K562 (cell line): Measurements from ENCODE around the gene TMC5. TPM values are rescaled to one million over a fixed set of nuclear protein-coding genes. Genes with fewer than 3 reads are reported as not detected.

Source experiments
- BACH1 ChIP-seq: fragments of 200-800 bp; sonication (Bioruptor generic); IDR thresholded peaks from 2 replicates; pipeline ENCODE4 v1.6.1; 2016; ENCODE audit warnings: missing genetic modification characterization, missing compliant biosample characterization
- ETS2 ChIP-seq: IDR thresholded peaks from 2 replicates; pipeline ENCODE4 v1.6.1; 2016; ENCODE audit warnings: borderline replicate concordance, missing genetic modification characterization, mild to moderate bottlenecking, moderate library complexity, missing compliant biosample characterization; ENCODE audit not compliant: poor library complexity, severe bottlenecking
- GABPB1 ChIP-seq: sonication (generic); formaldehyde crosslinking; IDR thresholded peaks from 2 replicates; pipeline ENCODE4 v1.8.0; 2022; ENCODE audit warnings: mild to moderate bottlenecking, missing genetic modification reagents
- HDAC2 ChIP-seq: fragments of 450-650 bp; IDR thresholded peaks from 2 replicates; pipeline ENCODE4 v1.6.1; 2016; ENCODE audit warnings: mild to moderate bottlenecking
- HNRNPK ChIP-seq: fragments of 200-400 bp; formaldehyde crosslinking; IDR thresholded peaks from one replicate; pipeline ENCODE4 v1.6.1; 2018; ENCODE audit warnings: mild to moderate bottlenecking, low read depth, low read length; ENCODE audit not compliant: poor library complexity, severe bottlenecking
- HNRNPLL ChIP-seq: fragments of 200-400 bp; formaldehyde crosslinking; IDR thresholded peaks from 2 replicates; pipeline ENCODE4 v1.6.1; 2017; ENCODE audit warnings: low read length, low read depth, mild to moderate bottlenecking; ENCODE audit not compliant: poor library complexity, severe bottlenecking
- JUN ChIP-seq, 2 experiments: sonication (generic) in 1 of 2; formaldehyde crosslinking in 1 of 2; IDR thresholded peaks; 2 replicates each; pipeline versions ENCODE4 v1.6.1 to v1.8.0; 2012 to 2022; ENCODE audit warnings: borderline replicate concordance in 2 of 2, mild to moderate bottlenecking in 2 of 2, improper control_type of control experiment in 1 of 2, low read depth in 1 of 2, low read length in 1 of 2, missing genetic modification reagents in 1 of 2
- NR2C1 ChIP-seq, 2 experiments: fragments of 450-650 bp; IDR thresholded peaks; 2 replicates each; pipeline ENCODE4 v1.6.1; 2017; ENCODE audit warnings: mild to moderate bottlenecking in 2 of 2, antibody characterized with exemption in 1 of 2, inconsistent platforms in 1 of 2, missing compliant biosample characterization in 1 of 2, missing genetic modification characterization in 1 of 2
- NR2F6 ChIP-seq: fragments of 450-650 bp; formaldehyde crosslinking; IDR thresholded peaks from 2 replicates; pipeline ENCODE4 v1.4.0; 2020; ENCODE audit warnings: mild to moderate bottlenecking
- NUFIP1 ChIP-seq: fragments of 450-650 bp; IDR thresholded peaks from 2 replicates; pipeline ENCODE4 v1.6.1; 2018; ENCODE audit not compliant: partially characterized antibody
- POLR2B ChIP-seq: fragments of 450-650 bp; IDR thresholded peaks from 2 replicates; pipeline ENCODE4 v1.6.1; 2018; ENCODE audit warnings: low read depth; ENCODE audit not compliant: partially characterized antibody
- POLR2G ChIP-seq: fragments of 200-400 bp; formaldehyde crosslinking; IDR thresholded peaks from 2 replicates; pipeline ENCODE4 v1.6.1; 2017; ENCODE audit warnings: low read depth, mild to moderate bottlenecking, antibody characterized with exemption, low read length, moderate library complexity
- RFX1 ChIP-seq: fragments of 450-650 bp; IDR thresholded peaks from 2 replicates; pipeline ENCODE4 v1.6.1; 2016; ENCODE audit warnings: mild to moderate bottlenecking, moderate library complexity
- SIX5 ChIP-seq, 2 experiments: IDR thresholded peaks; 2 replicates each; pipeline ENCODE4 v1.6.1; 2011; ENCODE audit warnings: low read length in 2 of 2, borderline replicate concordance in 1 of 2, low read depth in 1 of 2, mild to moderate bottlenecking in 1 of 2, moderate library complexity in 1 of 2; ENCODE audit not compliant: insufficient read depth in 1 of 2
- SRF ChIP-seq, 2 experiments: fragments of 250-450, 450-650 bp in 1 of 2; sonication (Bioruptor Pico) in 1 of 2; sonication (generic) in 1 of 2; formaldehyde crosslinking; IDR thresholded peaks; 2 replicates each; pipeline versions ENCODE4 v1.5.0 to v1.5.1; 2020 to 2022; ENCODE audit warnings: mild to moderate bottlenecking in 1 of 2, missing genetic modification reagents in 1 of 2
- STAG1 ChIP-seq: sonication (generic); formaldehyde crosslinking; IDR thresholded peaks from 2 replicates; pipeline ENCODE4 v1.5.0; 2020; ENCODE audit warnings: missing genetic modification reagents, borderline replicate concordance
- TAF1 ChIP-seq: IDR thresholded peaks from 2 replicates; pipeline ENCODE4 v1.6.1; 2011; ENCODE audit warnings: mild to moderate bottlenecking, low read length, moderate library complexity; ENCODE audit not compliant: insufficient read depth, control insufficient read depth, severe bottlenecking; ENCODE audit errors: extremely low read depth
- ZBTB8A ChIP-seq: fragments of 450-650 bp; IDR thresholded peaks from 2 replicates; pipeline ENCODE4 v1.6.1; 2018; ENCODE audit warnings: mild to moderate bottlenecking, moderate library complexity; ENCODE audit not compliant: partially characterized antibody
- ZKSCAN8 ChIP-seq: fragments of 200-800 bp; sonication (Bioruptor generic); IDR thresholded peaks from 2 replicates; pipeline ENCODE4 v1.6.1; 2016; ENCODE audit warnings: missing genetic modification characterization, missing compliant biosample characterization
- polyA plus RNA-seq, 8 experiments: library from polyadenylated mRNA; depleted of rRNA in 4 of 8; stranded (reverse) in 5 of 8; unstranded in 3 of 8; fragments of >200 nt; fragmentation: Nextera tagmentation in 2 of 8; fragmentation: Illumina TruSeq in 1 of 8; extraction: Ambion mirVana in 2 of 8; extraction: Trizol in 1 of 8; gene quantifications; 2 replicates each; pipeline versions ENCODE4 v1.2.1 to v1.2.3, GENCODE V29; 2011 to 2014; ENCODE audit warnings: inconsistent platforms in 1 of 8, missing spikeins in 1 of 8
- total RNA-seq, 7 experiments: library from RNA; depleted of rRNA in 6 of 7; stranded (reverse); fragments of >200 nt in 6 of 7; fragmentation: Illumina TruSeq in 2 of 7; extraction: Trizol in 2 of 7; gene quantifications; 2 replicates each; pipeline versions ENCODE4 v1.2.1 to v1.2.3, GENCODE V29; 2011 to 2021; ENCODE audit warnings: low replicate concordance in 1 of 7
- TF ChIP-seq, protein P1 (sequence below): fragments of 250-450 bp; sonication (Bioruptor Pico); IDR thresholded peaks from 2 replicates; pipeline ENCODE4 v1.5.0; 2021; ENCODE audit warnings: mild to moderate bottlenecking, moderate library complexity
- TF ChIP-seq, protein P2 (sequence below): conservative IDR thresholded peaks from 2 replicates; pipeline ENCODE4 v1.6.1; 2011; ENCODE audit warnings: low read depth, mild to moderate bottlenecking, low read length; ENCODE audit not compliant: control insufficient read depth

The TMC5 gene
- total and polyA plus RNA-seq, 9 of the 15 experiments (the other 6 are each of a cell fraction or from before 2014, with no cell fraction given) = 0.83 to 2.6 (median 1.6) TPM

DNA sequence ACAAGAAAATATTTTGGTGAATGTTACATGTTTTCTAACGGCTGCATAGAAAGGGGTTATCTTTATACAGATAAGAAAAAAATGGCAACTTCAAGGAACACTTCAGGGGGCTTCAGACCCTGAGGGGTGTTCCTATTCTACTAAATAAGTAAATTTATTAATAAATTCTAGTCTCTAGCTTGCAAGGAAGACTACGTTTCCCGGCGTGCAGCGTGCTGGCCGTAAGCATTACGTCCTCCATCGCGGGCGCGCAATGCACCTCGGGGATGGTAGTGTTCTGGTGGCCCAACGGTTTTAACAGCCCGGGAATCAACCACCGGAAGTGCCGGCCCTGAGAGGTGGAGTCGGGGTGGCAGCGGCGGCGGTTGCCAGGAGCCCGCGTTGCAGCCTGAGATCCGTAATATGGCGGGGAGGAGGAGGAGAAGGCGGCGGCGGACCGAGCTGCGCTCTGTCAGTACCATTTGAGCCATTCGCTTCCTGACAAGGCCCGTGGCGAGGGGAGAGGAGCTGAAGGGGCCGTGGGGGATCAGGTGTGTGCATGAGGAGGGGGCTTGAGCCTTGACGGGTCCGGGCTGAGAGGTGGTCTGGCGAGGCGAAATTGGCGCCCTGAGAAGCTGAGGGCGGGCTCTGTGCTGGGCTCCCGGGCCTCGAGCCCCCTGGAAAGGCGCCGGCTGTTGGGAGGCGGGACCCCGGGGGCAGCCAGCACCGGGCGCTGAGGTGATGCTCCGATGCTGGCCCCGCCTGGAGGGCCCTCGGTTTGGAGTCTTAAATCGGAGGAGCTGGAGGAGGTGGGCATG lies 106.1 kb downstream of the TMC5 start, which contains the start of gene CCP110 (continued):
- TF ChIP-seq SIX5 (IDR thresholded peaks at IDR 0.05; ENCODE audit: borderline replicate concordance in 1 of 2, insufficient read depth in 1 of 2, low read depth in 1 of 2, low read length in 2 of 2) (peak; percentile 96 to 99), STAG1 (CRISPR knock-in tag) (no peak), ZBTB8A (no peak), JUN (IDR thresholded peaks at IDR 0.05; ENCODE audit: borderline replicate concordance, low read depth, low read length) (peak; percentile 43; the same call in 1 of the 2 replicates), JUN (CRISPR knock-in tag; IDR thresholded peaks at IDR 0.05; ENCODE audit: borderline replicate concordance) (no peak), HDAC2 (0 out of 2 replicates have a peak, but pooled peaks have one; percentile 20), POLR2B (peak; percentile 65), NUFIP1 (no peak), GABPB1 (CRISPR knock-in tag) (peak; percentile 93), BACH1 (tag) (no peak), HNRNPK (no peak), HNRNPLL (peak; percentile 52), SRF (CRISPR knock-in tag; IDR thresholded peaks at IDR 0.05) (peak in 1 of 2 experiments; percentile 34; a peak in 1 of 4 replicates), RFX1 (peak; percentile 93), ETS2 (tag) (no peak), TAF1 (peak; percentile 71), NR2F6 (CRISPR knock-in tag) (no peak), POLR2G (peak; percentile 94), NR2C1 (IDR thresholded peaks at IDR 0.05) (peak; percentile 42; the same call in 1 of the 2 replicates), NR2C1 (tag; IDR thresholded peaks at IDR 0.05) (peak; percentile 83), ZKSCAN8 (CRISPR knock-in tag) (no peak)
- TF ChIP-seq, protein P1, sequence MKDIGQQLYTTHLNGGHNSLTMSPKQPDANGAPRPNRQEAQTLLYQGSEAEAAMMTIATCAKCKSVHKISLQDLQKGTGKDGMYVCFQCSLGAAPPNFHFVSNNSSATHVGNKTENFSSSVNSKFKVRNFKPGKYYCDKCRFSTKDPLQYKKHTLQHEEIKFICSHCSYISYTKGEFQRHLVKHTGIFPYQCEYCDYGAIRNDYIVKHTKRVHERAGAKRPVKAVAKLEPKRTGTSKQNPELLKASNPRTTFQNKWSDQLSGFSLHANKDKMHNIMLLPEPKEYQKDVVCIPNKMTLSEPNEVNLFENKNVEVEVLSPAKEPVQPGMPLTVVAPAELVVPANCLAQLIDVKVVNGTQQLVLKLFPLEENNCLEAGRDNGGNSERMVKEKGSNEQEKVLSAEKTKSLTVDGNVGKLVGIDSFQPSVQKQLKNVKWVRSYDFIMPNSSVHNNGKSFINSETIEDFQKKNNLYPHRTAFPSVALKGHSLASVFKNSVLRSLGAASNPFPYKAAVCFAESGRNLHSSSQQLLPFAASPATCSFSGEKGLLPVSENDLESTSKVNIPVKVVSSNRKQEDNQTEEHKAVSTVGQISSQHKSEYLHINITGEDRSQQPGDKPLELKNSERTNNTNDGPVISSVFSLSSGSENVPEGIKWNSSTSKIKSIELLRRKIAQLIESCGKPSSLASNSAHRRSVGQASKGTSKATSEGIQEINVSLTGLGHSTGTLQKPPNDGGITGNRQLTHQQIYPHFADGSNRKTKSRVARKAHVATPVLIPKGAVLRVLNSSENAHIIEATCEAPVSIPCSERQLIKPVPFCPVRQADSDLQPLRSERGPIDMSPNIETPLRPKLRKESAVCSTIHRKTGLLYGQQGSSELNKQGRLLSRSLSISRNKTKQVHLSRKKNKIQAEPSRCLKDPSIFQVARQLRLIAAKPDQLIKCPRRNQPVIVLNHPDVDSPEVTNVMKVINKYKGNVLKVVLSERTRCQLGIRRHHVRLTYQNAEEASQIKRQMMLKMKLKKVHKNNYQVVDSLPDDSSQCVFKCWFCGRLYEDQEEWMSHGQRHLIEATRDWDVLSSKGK = no peak
- TF ChIP-seq, protein P2, sequence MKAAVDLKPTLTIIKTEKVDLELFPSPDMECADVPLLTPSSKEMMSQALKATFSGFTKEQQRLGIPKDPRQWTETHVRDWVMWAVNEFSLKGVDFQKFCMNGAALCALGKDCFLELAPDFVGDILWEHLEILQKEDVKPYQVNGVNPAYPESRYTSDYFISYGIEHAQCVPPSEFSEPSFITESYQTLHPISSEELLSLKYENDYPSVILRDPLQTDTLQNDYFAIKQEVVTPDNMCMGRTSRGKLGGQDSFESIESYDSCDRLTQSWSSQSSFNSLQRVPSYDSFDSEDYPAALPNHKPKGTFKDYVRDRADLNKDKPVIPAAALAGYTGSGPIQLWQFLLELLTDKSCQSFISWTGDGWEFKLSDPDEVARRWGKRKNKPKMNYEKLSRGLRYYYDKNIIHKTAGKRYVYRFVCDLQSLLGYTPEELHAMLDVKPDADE = peak; percentile 99
